Measurements from ENCODE around the gene KLK1.
"Not testable (repeated sequence)": the region's sequence is repeated elsewhere in the genome, so short reads cannot be mapped to it uniquely, and the experiment has no call there.

Gene KLK1

GRCh38 chr19:50791594-50792271 lies 31.9 kb downstream of the KLK1 start:
- DNase-seq, result no peak

GRCh38 chr19:50790922-50791467 lies 32.6 kb downstream of the KLK1 start:
- DNase-seq, result no peak

DNA sequence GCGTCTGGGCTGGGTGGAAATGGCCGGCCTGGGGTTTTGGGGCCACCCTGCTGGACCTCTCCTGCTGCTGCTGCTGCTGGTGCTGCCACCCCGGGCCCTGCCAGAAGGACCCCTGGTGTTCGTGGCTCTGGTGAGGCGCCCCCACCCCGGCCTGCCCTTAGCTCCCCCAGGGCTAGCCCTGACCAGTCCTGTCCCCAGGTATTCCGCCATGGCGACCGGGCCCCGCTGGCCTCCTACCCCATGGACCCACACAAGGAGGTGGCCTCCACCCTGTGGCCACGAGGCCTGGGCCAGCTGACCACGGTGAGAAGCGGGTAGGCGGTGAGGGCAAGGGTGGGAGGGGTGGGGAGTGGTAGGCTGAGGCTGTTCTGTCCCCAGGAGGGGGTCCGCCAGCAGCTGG lies 33.2 kb downstream of the KLK1 start, which contains the start of gene ACP4:
Gene ACP4 (plus strand): TSS at position 20 of the 400 bp plus-strand sequence. CDS start 0 bp downstream, at position 20.
- DNase-seq, result no peak

DNA sequence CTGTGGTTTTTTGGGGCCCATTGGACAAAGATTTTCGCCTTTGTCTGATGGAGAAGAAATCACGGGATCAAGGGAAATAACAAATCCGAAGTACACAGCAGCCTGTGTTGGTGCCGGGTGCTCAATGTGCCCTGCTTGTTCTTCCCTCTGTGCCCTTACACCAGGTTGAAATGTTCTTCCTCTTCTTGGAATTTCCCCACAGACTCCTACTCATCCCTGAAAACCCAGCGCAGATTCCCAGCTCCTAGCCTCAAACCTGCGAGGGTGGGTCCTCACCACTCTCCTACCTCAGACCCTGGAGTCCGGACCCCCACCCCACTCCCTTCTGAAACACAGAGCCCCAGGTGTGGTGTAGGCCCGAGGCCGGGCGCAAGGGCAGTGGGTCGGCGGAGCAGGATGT lies 38.3 kb downstream of the KLK1 start:
- DNase-seq, result no peak

GRCh38 chr19:50784710-50785109 lies 38.9 kb downstream of the KLK1 start:
- DNase-seq, result no peak

GRCh38 chr19:50783848-50784152 lies 39.8 kb downstream of the KLK1 start:
- DNase-seq, result not testable (repeated sequence)

GRCh38 chr19:50780753-50781435 lies 42.7 kb downstream of the KLK1 start:
- DNase-seq, result no peak

DNA sequence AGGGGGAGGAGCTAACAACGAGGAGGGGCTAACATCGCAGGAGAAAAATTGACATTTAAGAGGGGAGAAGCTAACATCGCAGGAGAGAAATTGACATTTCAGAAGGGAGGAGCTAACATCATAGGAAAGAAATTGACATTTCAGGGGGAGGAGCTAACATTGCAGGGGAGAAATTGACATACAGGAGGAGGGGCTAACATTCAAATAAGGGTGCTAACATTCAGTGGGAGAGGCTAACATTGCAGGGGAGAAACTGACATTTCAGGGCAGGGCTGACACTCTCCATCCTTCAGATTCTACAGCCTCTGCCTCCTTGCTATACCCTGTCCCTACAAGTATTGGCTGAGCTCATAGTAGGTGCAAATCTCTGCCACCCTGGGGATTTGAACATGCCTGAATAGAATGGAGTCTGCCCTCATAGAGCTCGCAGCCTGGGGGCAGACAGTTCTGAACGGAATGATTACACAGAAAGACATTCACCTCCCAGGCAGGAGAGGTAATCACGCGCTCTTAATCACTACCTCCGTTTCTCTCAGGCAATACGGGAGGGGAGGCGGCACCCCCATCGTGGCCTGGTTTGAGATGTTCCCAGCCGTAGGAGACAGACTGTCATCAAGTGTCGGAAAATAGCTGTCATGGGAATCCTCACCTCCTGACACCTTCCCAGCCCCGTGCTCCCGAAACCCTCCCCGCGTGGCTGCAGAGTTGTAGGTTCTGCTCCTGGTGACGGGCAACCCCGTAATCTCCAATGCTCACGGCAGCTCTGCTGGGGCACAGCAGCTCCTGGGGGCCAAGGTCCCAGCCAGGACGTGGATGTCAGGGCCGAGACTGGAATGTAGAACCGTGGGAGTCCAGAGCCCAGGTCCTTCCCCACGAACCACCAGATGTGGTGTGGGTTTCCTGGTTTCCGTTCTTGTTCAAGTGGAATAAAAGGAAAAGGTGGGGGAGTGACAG lies 43.8 kb downstream of the KLK1 start:
- no peak for DNase-seq

- DNase-seq, result no peak
These were observed 44.6 kb downstream of the KLK1 start for GRCh38 chr19:50778906-50779430.

DNA sequence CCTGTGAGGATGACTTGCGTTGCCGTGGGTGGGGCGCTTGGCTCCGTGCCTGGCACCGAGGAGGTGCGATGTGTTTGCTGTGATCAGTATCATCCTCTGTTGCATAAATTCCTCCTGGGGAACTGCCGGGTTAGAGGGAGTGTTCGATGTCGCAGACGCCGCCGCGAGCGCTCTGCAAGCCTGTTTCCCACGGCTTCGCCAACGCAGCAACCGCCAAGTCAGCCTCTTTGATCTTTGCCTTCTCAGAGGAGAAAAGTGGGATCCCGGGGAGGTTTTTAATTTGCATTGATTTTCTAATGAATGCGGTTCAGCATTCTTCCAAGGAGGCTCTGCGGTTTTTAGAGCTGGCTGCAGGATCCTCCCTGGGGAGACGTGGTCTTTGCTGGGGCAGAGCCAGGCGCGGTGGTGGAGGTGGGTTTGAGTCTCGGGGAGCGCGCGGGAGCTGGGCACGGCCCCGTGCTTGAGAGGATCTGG lies 45.7 kb downstream of the KLK1 start:
- DNase-seq, result no peak

DNA sequence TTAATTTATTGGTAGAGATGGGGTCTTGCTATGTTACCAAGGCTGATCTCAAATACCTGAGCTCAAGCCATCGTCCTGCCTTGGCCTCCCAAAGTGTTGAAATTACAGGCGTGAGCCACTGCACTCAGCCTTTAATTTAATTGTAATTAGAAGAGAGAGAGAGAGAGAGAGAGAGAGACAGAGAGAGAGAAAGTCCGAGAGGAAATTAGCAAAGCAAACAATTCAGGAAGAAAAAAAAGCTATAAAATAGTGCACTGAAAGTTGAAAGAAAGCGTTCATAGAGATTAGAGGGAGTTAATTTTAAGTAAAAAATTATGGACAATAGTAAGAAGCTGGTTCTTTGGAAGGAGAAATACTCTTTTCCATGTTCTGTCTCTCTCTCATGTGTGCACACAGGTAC lies 46.3 kb downstream of the KLK1 start:
- no peak for DNase-seq

DNA sequence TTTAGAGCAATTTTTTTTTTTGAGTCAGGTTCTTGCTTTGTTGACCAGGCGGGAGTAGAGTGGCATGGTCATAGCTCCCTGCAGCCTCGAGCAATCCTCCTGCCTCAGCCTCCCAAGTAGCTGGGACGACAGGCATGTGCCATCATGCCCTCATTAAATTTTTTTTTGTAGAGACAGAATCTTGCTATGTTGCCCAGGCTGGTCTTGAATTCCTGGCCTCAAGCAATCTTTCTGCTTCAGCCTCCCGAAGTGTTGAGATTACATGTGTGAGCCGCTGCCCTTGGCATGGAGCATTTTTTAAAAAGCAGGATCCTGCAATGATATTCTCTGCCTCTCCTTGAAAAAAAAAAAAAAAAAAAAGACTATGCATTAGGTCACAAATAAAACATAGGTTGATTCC lies 47.5 kb downstream of the KLK1 start:
- DNase-seq, result no peak

GRCh38 chr19:50773454-50773853 lies 50.1 kb downstream of the KLK1 start:
- DNase-seq, result not testable (repeated sequence)

DNA sequence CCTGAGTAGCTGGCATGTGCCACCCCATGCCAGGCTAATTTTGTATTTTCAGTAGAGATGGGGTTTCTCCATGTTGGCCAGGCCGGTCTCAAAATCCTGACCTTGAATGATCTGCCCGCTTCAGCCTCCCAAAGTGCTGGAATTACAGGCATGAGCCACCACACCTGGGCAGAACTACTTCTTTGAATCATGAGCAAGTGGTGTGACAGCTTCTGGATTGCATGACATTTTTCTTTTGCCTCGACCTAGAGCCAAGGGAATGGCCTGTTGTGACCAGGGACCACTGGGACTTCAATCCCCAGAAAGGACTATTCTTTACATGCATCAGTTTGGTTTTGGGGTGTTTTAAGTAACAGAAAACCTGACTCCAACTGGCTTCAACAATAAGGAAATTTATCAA lies 50.7 kb downstream of the KLK1 start:
- DNase-seq, result not testable (repeated sequence)

DNA sequence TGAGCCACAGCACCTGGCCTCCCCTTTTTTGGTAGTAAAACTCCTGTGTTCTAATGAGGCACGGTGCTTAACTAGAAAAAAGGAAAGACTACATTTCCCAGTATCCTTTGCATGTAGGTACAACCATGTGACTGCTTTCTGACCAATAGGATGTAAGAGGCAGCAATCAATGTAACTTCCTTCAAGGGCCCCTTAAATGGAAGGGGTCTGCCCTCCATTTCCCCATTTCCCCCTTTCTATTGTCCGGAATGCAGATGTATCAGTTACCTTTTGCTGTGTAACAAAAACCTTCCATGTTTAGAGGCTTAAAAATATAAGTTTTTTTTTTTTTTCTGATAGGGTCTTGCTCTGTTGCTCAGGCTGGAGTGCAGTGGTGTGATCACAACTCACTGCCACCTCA lies 51.1 kb downstream of the KLK1 start:
- DNase-seq, result no peak

DNA sequence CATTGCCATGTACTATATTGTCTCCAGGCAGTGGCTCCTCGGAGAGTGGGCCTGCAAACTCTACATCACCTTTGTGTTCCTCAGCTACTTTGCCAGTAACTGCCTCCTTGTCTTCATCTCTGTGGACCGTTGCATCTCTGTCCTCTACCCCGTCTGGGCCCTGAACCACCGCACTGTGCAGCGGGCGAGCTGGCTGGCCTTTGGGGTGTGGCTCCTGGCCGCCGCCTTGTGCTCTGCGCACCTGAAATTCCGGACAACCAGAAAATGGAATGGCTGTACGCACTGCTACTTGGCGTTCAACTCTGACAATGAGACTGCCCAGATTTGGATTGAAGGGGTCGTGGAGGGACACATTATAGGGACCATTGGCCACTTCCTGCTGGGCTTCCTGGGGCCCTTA lies 52.7 kb downstream of the KLK1 start:
- no peak for DNase-seq

GRCh38 chr19:50770164-50770563 lies 53.4 kb downstream of the KLK1 start, which contains the start of gene GPR32:
Gene GPR32 (plus strand): TSS chr19:50770464. CDS start chr19:50770601, 137 bp downstream.
- not testable (repeated sequence) for DNase-seq

Data from right hindlimb (tissue), 1 donor.